Right ventricle myocardium inferior (tissue), 1 donor: ENCODE data around the gene MINDY4. TPM values are rescaled to one million over a fixed set of nuclear protein-coding genes. Genes with fewer than 3 reads are reported as not detected.
A peak's percentile ranks its signal among the peaks of the same experiment; 100 is the strongest.
"Not testable (repeated sequence)": the region's sequence is repeated elsewhere in the genome, so short reads cannot be mapped to it uniquely, and the experiment has no call there.

Source experiments
- ATAC-seq: fragments of 200-7000 bp; cut with Tn5 transposase; one replicate; pipeline ENCODE4 v1.9.1; 2020; ENCODE audit warnings: mild to moderate bottlenecking, moderate library complexity
- DNase-seq: peaks from one replicate; pipeline ENCODE4 v3.0.0; 2021; ENCODE audit errors: missing footprints
- intact Hi-C: fragments of 100-400 bp; cut with DNase I; formaldehyde crosslinking; loops from one replicate; pipeline ENCODE4 v1.11.0; 2022
- total RNA-seq: library from RNA; stranded (reverse); fragmentation: NEBNext Ultra II Directional; extraction: Animal tissue kit (Norgen Biotek cat#: 25700); gene quantifications from one replicate; pipeline ENCODE4 v1.2.1, GENCODE V29; 2021
- donor health status: DM: no; HTN: yes; CAD: no; lungs with severe emphysema.

MINDY4 gene
- total RNA-seq, 1 donor from 2014 or later = 3.5 TPM

DNA sequence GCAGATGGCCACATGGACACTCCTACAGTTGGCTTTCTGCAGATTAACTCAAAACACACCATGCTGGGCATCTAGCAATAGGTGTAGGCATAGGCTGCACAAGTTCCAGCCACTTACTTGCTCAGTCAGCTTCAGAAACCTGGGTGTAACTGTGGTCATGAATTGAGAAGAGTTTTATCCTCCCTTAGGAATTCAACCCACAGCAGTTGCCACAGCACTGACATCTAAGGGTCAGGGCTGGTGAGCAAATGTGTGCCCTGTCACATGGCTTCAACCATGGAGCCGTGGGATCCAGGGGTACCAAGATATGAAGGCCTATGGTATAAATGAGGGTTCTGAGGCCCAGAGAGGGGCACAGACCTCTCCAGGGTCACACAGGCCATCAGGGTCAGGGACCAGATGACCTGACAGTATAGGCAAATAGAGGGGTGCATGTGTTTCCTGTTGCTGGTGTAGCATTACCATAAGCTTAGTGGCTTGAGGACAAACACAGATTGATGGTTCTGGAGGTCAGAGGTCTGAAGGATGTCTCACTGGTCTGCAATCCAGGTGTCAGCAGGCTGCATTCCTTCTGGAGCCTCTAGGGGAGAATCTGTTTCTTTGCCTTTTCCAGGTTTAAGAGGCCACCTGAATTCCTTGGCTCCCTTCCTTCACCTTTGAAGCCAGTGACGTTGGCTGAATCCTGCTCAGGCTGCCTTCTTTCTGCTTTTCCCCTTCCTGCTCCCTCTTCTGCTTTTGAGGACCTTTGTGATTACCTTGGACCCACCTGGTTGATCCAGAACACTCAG lies 24.1 kb downstream of the MINDY4 start:
- ATAC-seq = no peak
- DNase-seq = no peak
- intact Hi-C loops = no loop called here

DNA sequence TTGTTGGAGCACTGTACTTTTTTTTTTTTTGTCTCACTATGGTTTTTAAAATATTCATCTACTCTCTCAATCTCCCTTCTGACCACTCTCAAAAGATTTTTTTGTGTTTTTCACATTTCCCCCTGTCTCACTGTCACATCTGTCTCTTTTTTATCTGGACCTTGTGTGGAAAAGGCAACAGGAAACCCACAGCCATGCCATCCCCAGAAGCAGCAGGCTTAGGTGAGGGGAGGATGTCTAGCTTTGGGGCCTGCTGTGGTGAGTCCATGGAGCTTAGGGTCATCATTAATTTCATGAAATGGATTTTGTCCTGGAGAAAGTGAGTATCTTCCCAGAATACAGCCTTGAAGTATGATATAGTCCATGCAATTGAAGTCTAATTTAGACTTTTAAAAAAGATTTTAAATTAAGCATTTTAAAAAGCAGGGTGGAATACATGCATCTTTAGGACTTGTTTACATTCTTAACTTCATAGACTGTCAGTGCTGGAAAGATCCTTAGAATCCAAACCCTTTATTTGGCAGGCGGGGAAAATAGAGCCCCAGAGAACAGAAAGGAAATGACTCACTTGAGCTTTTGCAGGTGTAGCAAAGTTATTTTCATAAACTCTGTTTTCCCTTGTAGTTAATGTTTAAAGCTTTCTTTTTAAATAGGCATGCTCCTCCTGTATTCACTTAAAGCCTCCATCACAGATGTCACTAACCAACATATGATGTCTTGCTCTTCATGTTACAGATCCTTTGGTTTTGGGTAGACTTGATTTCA lies 25.1 kb downstream of the MINDY4 start:
- DNase-seq (no peak), ATAC-seq (no peak)
- intact Hi-C loops = no loop called here

DNA sequence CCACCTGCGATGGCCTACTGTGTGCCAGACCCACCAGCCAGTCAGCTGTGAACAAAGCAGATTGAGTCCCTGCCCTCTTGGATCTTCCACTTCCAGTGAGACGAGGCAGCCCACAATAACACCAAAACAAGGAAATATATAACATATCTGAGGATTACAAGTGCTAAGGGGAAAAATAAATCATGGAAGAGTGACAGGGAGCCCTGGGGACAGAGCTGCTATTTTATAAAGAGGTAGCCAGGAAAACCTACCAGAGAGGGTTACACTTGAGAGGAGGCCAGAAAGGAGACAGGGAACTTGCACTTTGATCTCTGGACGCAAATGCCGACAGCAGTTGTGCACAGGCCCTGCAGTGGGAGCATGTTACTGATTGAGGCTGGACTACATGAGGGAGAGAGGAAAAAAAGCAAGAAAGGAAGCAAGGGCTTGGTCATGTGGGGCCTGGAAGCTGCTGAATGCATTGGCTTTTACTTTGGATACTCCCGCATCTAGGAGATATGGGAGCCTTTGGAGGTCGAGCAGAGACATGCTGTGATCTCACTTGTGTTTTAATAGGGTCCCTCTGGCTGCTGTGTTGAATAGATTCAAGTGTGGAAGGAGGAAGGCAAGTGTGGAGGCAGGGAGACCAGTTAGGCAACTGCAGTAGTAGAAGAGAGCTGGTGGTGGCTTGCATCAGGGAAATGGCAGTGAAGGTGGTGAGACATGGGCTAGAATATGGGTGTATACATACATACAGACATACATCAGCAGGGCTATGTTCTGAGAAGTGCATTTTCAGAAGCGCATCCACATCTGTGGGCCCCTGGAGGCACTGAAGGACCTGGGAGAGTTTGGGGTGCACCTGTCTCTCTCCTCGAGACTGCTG lies 26.2 kb downstream of the MINDY4 start:
- intact Hi-C loops = no loop called here
- DNase-seq (no peak), ATAC-seq (no peak)

DNA sequence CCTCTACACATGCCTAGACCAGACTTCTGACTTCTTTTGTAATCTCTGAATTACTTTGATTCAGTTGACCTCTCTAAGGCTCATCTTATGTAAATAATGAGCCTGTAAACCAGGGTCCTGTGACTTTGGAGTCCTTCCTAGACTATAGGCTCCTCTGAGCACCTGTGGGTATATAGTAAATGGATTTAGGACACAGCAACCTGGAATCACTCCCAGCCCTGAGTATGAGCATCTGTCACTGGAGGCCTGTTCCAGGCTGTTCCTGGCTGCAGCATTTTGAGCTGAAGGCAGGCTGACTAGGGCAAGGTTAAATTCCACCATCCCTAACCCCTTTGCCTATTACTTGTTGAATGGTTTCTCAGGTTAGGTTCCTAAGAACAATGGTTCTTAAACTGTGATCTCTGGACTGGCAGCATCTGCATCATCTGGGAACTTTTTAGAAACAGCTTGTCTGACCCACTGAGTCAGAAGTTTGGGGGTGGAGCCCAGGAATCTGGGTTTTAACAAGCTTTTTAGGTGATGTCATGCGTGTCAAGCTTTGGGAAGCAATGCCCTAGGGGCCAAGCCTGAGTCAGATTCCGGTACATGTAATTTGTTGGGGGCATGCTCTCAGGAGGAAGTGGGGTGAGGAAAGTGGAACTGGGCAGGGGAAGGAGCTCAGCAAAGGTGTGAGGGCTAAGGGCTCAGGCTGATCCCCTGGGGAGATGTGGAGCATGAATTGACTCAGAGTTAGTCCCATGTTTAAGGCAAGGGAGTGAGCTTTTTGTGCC lies 28.2 kb downstream of the MINDY4 start:
- DNase-seq = no peak
- intact Hi-C loops = no loop called here

GRCh38 chr7:30799976-30800661 lies 28.9 kb downstream of the MINDY4 start:
- intact Hi-C loops = loop anchor here (1.0 to 2.0 kb wide), 3 partner anchors 174 to 323 kb away; no protein-coding TSS in a partner anchor
- ATAC-seq (peak; percentile 3), DNase-seq (no peak)

More for the DNA sequence above, 28.2 kb downstream of the MINDY4 start:
- peak; percentile 26 for ATAC-seq

- no peak for DNase-seq
- intact Hi-C loops = loop anchor here (1.0 to 2.0 kb wide), 3 partner anchors 173 to 322 kb away; no protein-coding TSS in a partner anchor
- peak; percentile 70 for ATAC-seq
Observed at GRCh38 chr7:30800785-30801252, 29.6 kb downstream of the MINDY4 start.

GRCh38 chr7:30802812-30803211 lies 31.6 kb downstream of the MINDY4 start:
- DNase-seq (no peak), ATAC-seq (no peak)
- intact Hi-C loops = no loop called here

- intact Hi-C loops = no loop called here
- DNase-seq (no peak), ATAC-seq (no peak)
Observed at GRCh38 chr7:30804078-30804661, 33.0 kb downstream of the MINDY4 start.

DNA sequence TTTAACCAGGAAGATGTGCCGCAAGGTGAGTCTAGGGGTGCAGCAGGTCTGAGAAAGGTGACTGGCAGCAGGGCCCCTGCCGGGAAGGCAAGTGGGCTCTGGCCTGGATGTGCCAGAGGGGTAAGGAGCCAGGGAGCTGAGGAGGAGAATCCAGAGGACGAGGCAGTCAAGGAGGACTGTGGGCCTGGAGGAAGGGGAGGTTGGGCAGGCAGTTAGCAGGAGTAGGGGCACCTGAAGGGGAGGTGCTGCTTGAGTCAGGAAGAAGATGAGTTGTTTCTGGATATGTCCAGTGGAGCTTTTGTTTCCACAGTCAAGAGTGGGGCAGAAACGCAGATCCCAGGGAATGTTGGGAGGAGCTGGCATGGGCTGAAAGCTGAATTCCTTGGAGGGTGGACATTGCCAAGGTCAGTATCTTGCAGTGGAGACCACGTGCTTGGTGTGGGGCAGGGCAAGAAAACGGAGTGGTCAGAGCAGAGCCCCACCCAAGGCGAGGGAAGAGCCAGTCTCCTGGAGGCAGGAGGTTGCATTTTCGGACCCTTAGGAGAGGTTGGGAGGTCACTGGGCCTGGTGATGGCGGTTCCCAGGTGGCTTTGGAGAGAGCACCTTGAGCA lies 34.0 kb downstream of the MINDY4 start:
- intact Hi-C loops = no loop called here
- DNase-seq (no peak), ATAC-seq (peak; percentile 38)

- ATAC-seq (no peak), DNase-seq (no peak)
- intact Hi-C loops = no loop called here
Observed at GRCh38 chr7:30805931-30806330, 34.7 kb downstream of the MINDY4 start.

GRCh38 chr7:30807477-30807876 lies 36.3 kb downstream of the MINDY4 start:
- DNase-seq, ATAC-seq, intact Hi-C loops: not testable (repeated sequence)

DNA sequence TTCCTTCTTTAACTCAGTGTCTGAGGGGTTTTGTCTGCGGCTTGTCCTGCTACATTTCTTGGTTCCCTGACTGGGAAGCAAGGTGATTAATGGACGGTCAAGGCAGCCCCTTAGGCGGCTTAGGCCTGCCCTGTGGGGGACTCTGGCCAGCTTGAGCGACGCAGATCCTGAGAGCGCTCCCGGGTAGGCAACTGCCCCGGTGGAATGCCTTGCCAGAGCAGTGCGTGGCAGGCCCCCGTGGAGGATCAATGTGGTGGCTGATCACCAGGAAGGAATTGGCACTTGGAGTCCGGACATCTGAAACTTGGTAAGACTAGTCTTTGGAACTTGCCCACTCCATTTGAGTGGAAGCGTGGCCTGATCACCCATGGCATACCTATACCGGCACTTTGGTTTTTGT lies 36.7 kb downstream of the MINDY4 start:
- intact Hi-C loops, DNase-seq, ATAC-seq: not testable (repeated sequence)

DNA sequence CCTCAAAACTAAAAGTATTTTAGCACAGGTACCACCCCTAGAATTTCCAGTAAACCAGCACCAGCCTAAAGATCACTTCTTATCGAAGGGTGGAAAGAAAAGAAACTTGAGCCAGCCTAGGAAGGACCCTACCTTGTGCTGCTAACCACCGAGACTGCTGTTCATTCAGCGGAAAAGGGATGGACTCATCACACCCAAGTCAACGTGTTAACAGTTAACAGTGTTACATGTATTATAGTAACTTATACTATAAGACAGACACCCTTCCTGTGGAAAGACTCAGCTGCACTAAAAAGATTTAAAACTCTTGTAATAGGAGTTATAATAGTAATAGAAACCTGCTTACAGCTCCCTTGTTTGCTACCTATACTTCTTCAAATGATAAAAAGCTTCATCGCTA lies 39.8 kb downstream of the MINDY4 start:
- ATAC-seq = no peak
- no peak for DNase-seq
- intact Hi-C loops = no loop called here

DNA sequence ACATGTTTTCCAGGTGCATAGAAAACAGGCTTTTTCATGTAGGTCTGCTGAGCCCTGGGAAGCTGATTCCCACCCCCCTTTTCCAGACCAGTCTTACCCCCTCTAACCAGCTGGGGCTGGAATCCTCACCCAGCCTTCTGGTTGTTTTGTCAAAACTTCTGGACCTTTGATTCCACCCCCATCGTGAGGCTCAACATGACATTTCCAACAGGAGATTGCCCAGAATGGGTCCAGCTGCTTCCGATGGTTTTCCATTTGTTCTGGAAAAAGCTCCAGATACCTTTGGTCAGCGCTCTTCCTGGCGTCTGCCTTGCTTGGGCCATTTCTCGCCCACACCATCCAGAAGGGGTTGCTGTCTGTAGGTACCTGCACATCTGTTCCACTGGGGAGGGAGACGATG lies 41.5 kb downstream of the MINDY4 start:
- DNase-seq = no peak
- intact Hi-C loops = no loop called here
- ATAC-seq = no peak

DNA sequence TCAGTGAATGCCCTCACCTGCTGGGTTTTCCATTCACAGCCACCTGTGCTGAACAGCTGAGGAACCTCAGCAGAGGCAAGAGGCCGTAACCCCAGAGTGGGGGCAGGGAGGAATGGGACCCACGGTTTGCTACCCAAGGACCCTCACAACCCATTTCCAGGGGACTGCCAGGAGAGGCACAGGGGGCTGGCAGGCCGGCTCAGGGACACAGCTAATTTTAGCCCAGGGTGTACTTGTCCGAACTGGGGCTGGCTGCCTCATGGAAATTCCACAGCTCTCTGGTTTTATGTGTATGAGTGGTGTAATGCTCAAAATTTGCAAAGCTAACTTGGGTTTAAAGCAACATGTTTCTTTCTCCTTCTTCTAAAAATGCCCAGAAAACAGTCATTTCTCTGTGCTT lies 42.2 kb downstream of the MINDY4 start:
- intact Hi-C loops = no loop called here
- DNase-seq = no peak
- no peak for ATAC-seq

- DNase-seq = peak; percentile 72
- intact Hi-C loops = loop anchor here (5.0 kb wide), 1 partner anchor 102 kb away; no protein-coding TSS in a partner anchor
- ATAC-seq = peak; percentile 75
Observed at GRCh38 chr7:30814700-30815387, 43.6 kb downstream of the MINDY4 start.
